A549 (cell line): Measurements from ENCODE around the gene LAMA1. TPM values are rescaled to one million over a fixed set of nuclear protein-coding genes. Genes with fewer than 3 reads are reported as not detected.

ENCODE experiments used
- ATAC-seq, 2 experiments: fragments of 200-7000 bp in 1 of 2; fragments of >200 bp in 1 of 2; cut with Nextera tagmentation in 1 of 2; cut with Tn5 transposase in 1 of 2; 3 replicates each; pipeline versions ENCODE4 v1.8.0 to v1.9.1; 2018 to 2020; ENCODE audit warnings: mild to moderate bottlenecking in 1 of 2, moderate library complexity in 1 of 2
- CTCF ChIA-PET: fragments of 300-600 bp; sonication (Branson Sonifier 250); formaldehyde crosslinking; extraction: SDS; loops from one replicate; lab custom pipeline; 2021; ENCODE audit warnings: antibody characterized with exemption, inconsistent platforms; lab: Yijun Ruan, JAX
- POLR2A ChIA-PET: fragments of 350-600 bp; formaldehyde crosslinking; extraction: SDS; loops from one replicate; lab custom pipeline; 2021; ENCODE audit warnings: antibody characterized with exemption, inconsistent platforms; lab: Yijun Ruan, JAX
- DNase-seq, 2 experiments: peaks; one replicate each; pipeline versions ENCODE4 v3.0.0 to v3.0.0-alpha.2; 2011 to 2016; ENCODE audit warnings: low read depth in 1 of 2, low spot score in 1 of 2
- FAIRE-seq: peaks from 2 replicates; lab custom pipeline; 2011; peaks lifted over from hg19 to GRCh38; lab: Jason Lieb, UNC
- H3K27ac ChIP-seq, 2 experiments: fragments of >200 bp; sonication (Bioruptor Twin); formaldehyde crosslinking; 3 replicates each; pipeline ENCODE4 v1.5.1; 2016 to 2017
- H3K4me1 ChIP-seq: fragments of >200 bp; sonication (Bioruptor Twin); formaldehyde crosslinking; 3 replicates; pipeline ENCODE4 v1.6.1; 2016
- H3K4me2 ChIP-seq: fragments of >200 bp; sonication (Bioruptor Twin); formaldehyde crosslinking; 3 replicates; pipeline ENCODE4 v1.6.1; 2016
- H3K4me3 ChIP-seq: fragments of >200 bp; sonication (Bioruptor Twin); formaldehyde crosslinking; 3 replicates; pipeline ENCODE4 v1.5.1; 2016
- H3K9me3 ChIP-seq: fragments of >200 bp; sonication (Bioruptor Twin); formaldehyde crosslinking; 3 replicates; pipeline ENCODE4 v1.6.1; 2016
- CBX2 ChIP-seq: fragments of 200-600 bp; sonication (generic); IDR thresholded peaks from 2 replicates; pipeline ENCODE4 v1.6.1; 2016; ENCODE audit warnings: low read depth, mild to moderate bottlenecking, borderline replicate concordance
- EHF ChIP-seq: fragments of 250-450 bp; sonication (Bioruptor Pico); IDR thresholded peaks from 2 replicates; pipeline ENCODE4 v1.5.0; 2020; ENCODE audit warnings: mild to moderate bottlenecking
- ELK1 ChIP-seq: fragments of 150-350 bp; IDR thresholded peaks from 2 replicates; pipeline ENCODE4 v1.6.1; 2014; ENCODE audit warnings: low read depth, mild to moderate bottlenecking, low read length
- EP300 ChIP-seq, 2 experiments: fragments of >200 bp; sonication (Bioruptor Twin); formaldehyde crosslinking; IDR thresholded peaks; 2 replicates in 1 of 2; 3 replicates in 1 of 2; pipeline ENCODE4 v1.6.1; 2016 to 2017
- HOXB13 ChIP-seq: fragments of 250-450 bp; sonication (Bioruptor Pico); IDR thresholded peaks from 2 replicates; pipeline ENCODE4 v1.5.0; 2020; ENCODE audit warnings: low read depth, mild to moderate bottlenecking, moderate library complexity
- MAX ChIP-seq: IDR thresholded peaks from 2 replicates; pipeline ENCODE4 v1.6.1; 2012
- MYC ChIP-seq: IDR thresholded peaks from 2 replicates; pipeline ENCODE4 v1.6.1; 2012; ENCODE audit warnings: mild to moderate bottlenecking, inconsistent platforms, low read length, improper control_type of control experiment, borderline replicate concordance
- NFE2L2 ChIP-seq: fragments of 150-350 bp; conservative IDR thresholded peaks from 2 replicates; pipeline ENCODE4 v1.6.1; 2014; ENCODE audit warnings: low read length
- NPAS2 ChIP-seq: fragments of 250-450 bp; sonication (Bioruptor Pico); IDR thresholded peaks from 2 replicates; pipeline ENCODE4 v1.8.0; 2022; ENCODE audit warnings: mild to moderate bottlenecking, moderate library complexity, borderline replicate concordance
- NR3C1 ChIP-seq: fragments of >200 bp; sonication (Bioruptor Twin); formaldehyde crosslinking; IDR thresholded peaks from 3 replicates; pipeline ENCODE4 v1.6.1; 2017
- POLR2A ChIP-seq: IDR thresholded peaks from 2 replicates; pipeline ENCODE4 v1.6.1; 2012; ENCODE audit warnings: mild to moderate bottlenecking, low read length
- RARB ChIP-seq: fragments of 250-450 bp; sonication (Bioruptor Pico); IDR thresholded peaks from 2 replicates; pipeline ENCODE4 v1.8.0; 2021; ENCODE audit warnings: mild to moderate bottlenecking, moderate library complexity
- REST ChIP-seq: fragments of 200-600 bp; sonication (generic); IDR thresholded peaks from 2 replicates; pipeline ENCODE4 v1.6.1; 2016; ENCODE audit warnings: antibody characterized with exemption, mild to moderate bottlenecking, moderate library complexity
- RNF2 ChIP-seq: fragments of 200-600 bp; sonication (generic); IDR thresholded peaks from 2 replicates; pipeline ENCODE4 v1.6.1; 2016; ENCODE audit warnings: low read depth, mild to moderate bottlenecking, antibody characterized with exemption, moderate library complexity, borderline replicate concordance
- TFCP2L1 ChIP-seq: fragments of 250-450 bp; sonication (Bioruptor Pico); IDR thresholded peaks from 2 replicates; pipeline ENCODE4 v1.5.0; 2021; ENCODE audit warnings: mild to moderate bottlenecking
- TP53 ChIP-seq: fragments of 250-450 bp; sonication (Bioruptor Pico); IDR thresholded peaks from 2 replicates; pipeline ENCODE4 v1.5.0; 2021; ENCODE audit warnings: mild to moderate bottlenecking, moderate library complexity
- WGBS: methylation state at CpG from one replicate; pipeline ENCODE4 v1.1.6; 2017; ENCODE audit errors: missing lambda C conversion rate; 5-methylcytosine and 5-hydroxymethylcytosine counted together
- polyA plus RNA-seq, 4 experiments: library from polyadenylated mRNA; depleted of rRNA in 3 of 4; stranded (reverse); fragments of >200 nt; fragmentation: RNase III in 1 of 4; extraction: RNeasy Plus Mini Kit Qiagen cat#74134 plus additional on column Dnase treatment in 1 of 4; gene quantifications; 2 replicates in 3 of 4; 3 replicates in 1 of 4; pipeline ENCODE4 v1.2.3, GENCODE V29; 2011 to 2017
- TF ChIP-seq, protein P1 (sequence below): fragments of >200 bp; sonication (Bioruptor Twin); formaldehyde crosslinking; IDR thresholded peaks from 3 replicates; pipeline ENCODE4 v1.6.1; 2016
- TF ChIP-seq, protein P2 (sequence below): IDR thresholded peaks from 2 replicates; pipeline ENCODE4 v1.6.1; 2012; ENCODE audit warnings: low read depth, borderline replicate concordance

Gene LAMA1
- polyA plus RNA-seq, 2 of the 4 experiments (the other 2 are of a cell fraction): 0.05 to 0.06 TPM

GRCh38 chr18:7094427-7094826 lies 23.2 kb downstream of the LAMA1 start:
- Histone ChIP-seq H3K9me3 (no peaks in the 10 kb centered on the region), H3K4me1 (no peaks in the 10 kb centered on the region), H3K4me3 (no peak overlapping the region), H3K4me2 (no peak overlapping the region), H3K27ac (no peak overlapping the region)
- ChIA-PET POLR2A (no interaction called here), CTCF (no interaction called here)
- TF ChIP-seq ELK1 (no peak), EP300 (IDR thresholded peaks at IDR 0.05) (no peak), TP53 (CRISPR knock-in tag) (no peak), NR3C1 (no peak), RNF2 (no peak)
- ATAC-seq (no peak), FAIRE-seq (no peak), DNase-seq (no peak)

DNA sequence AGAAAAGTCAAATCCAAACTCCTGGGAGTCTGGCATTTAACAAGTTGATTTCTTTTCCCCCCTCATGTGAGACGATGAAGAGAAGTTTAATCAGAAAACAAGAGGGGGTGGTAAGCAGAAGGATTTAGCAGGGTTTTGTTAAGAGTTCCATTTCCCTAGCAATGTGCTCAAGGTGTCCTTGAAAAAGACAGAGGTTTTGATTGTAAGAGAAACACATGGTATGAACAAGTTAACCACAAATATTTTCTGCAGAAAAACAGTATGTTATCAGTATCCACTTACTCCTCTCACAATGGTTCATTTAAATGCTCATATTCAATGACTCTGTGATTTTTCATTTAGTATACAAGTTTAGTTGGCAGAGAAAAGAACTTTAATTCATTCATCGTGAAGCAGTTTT lies 26.8 kb downstream of the LAMA1 start:
- H3K9me3 ChIP-seq: no peaks in the 10 kb centered on the region
- no peak for FAIRE-seq
- ATAC-seq: no peak
- ChIA-PET POLR2A (no interaction called here), CTCF (no interaction called here)
- no peak overlapping the region for H3K4me2 ChIP-seq
- 8% methylated on average over 2 of the region's 2 CpGs for WGBS
- H3K27ac ChIP-seq: no peak overlapping the region
- no peak overlapping the region for H3K4me3 ChIP-seq
- TF ChIP-seq TFCP2L1 (CRISPR knock-in tag): no peak
- TF ChIP-seq RARB (CRISPR knock-in tag): no peak
- TF ChIP-seq HOXB13 (CRISPR knock-in tag): no peak
- TF ChIP-seq, protein P1, sequence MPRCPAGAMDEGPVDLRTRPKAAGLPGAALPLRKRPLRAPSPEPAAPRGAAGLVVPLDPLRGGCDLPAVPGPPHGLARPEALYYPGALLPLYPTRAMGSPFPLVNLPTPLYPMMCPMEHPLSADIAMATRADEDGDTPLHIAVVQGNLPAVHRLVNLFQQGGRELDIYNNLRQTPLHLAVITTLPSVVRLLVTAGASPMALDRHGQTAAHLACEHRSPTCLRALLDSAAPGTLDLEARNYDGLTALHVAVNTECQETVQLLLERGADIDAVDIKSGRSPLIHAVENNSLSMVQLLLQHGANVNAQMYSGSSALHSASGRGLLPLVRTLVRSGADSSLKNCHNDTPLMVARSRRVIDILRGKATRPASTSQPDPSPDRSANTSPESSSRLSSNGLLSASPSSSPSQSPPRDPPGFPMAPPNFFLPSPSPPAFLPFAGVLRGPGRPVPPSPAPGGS: no peak
- no peak for TF ChIP-seq POLR2A
- TF ChIP-seq CBX2: no peak
- TF ChIP-seq, protein P2, sequence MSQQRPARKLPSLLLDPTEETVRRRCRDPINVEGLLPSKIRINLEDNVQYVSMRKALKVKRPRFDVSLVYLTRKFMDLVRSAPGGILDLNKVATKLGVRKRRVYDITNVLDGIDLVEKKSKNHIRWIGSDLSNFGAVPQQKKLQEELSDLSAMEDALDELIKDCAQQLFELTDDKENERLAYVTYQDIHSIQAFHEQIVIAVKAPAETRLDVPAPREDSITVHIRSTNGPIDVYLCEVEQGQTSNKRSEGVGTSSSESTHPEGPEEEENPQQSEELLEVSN: no peak
- TF ChIP-seq REST: no peak
- no peak for TF ChIP-seq NPAS2 (CRISPR knock-in tag)
- no peak for DNase-seq
- no peaks in the 10 kb centered on the region for H3K4me1 ChIP-seq

GRCh38 chr18:7089369-7089768 lies 28.2 kb downstream of the LAMA1 start:
- no peak for DNase-seq
- ChIA-PET CTCF (no interaction called here), POLR2A (no interaction called here)
- TF ChIP-seq MAX (no peak), EP300 (IDR thresholded peaks at IDR 0.05) (no peak), RNF2 (no peak), MYC (no peak), TFCP2L1 (CRISPR knock-in tag) (no peak), NFE2L2 (no peak), EHF (CRISPR knock-in tag) (no peak)
- 32% methylated on average over 8 of the region's 8 CpGs for WGBS
- no peaks in the 10 kb centered on the region for H3K9me3 ChIP-seq
- H3K4me2 ChIP-seq: no peak overlapping the region
- no peak overlapping the region for H3K27ac ChIP-seq
- peaks cover 2% of the 10 kb centered on the region; the same call in 2 of the 3 replicates for H3K4me1 ChIP-seq
- H3K4me3 ChIP-seq: no peak overlapping the region
- no peak for ATAC-seq
- no peak for FAIRE-seq
